ENCODE results near the gene WFDC2. TPM values are rescaled to one million over a fixed set of nuclear protein-coding genes. Genes with fewer than 3 reads are reported as not detected.

WFDC2 gene
- total and polyA plus RNA-seq, 2 donors (not counting 3 experiments of a cell fraction or from before 2014, with no cell fraction given): not detected

DNA sequence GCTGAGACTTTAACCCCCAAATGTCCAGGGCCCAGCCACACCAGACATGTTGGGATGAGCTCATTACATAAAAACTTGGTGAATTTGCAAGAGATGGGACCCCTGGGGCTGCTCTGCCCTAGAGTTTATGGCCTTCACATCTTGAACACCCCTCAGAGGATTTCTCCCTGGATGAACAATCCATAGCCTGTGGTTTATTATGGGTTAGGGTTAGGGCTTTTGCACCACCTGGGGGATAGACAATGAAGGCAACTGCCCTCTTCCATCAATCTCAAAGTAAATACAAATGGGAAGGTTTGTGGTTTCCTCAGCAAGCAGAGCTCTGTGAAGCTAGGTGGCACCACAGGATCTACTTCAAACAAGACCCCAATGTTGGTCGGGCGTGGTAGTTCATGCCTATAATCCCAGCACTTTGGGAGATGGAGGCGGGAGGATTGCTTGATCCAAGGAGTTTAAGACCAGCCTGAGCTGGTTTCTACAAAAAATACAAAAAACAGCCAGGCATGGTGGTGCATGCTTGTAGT, 28.5 kb downstream of the WFDC2 start:
- Histone ChIP-seq H3K9me1 (replicated peaks; ENCODE audit: control insufficient read depth, extremely low read depth, insufficient read depth, low read length) (no peaks in the 10 kb centered on the region), H3K27ac (ENCODE audit: insufficient read depth, low read depth, low read length) (no peak overlapping the region), H3K4me2 (ENCODE audit: insufficient read depth, low read length) (no peak overlapping the region), H2AFZ (ENCODE audit: low read depth, low read length) (no peak overlapping the region), H3K36me3 (ENCODE audit: control insufficient read depth in 2 of 2, extremely low read depth in 1 of 2, insufficient read depth in 2 of 2, low read length in 2 of 2) (no peaks in the 10 kb centered on the region), H3K4me1 (ENCODE audit: control insufficient read depth, extremely low read depth, insufficient read depth, low read length) (no peaks in the 10 kb centered on the region), H3K4me3 (replicated peaks in 1 of 3; ENCODE audit: insufficient read depth in 1 of 3, low read depth in 1 of 3, low read length in 3 of 3) (no peak overlapping the region), H3K9me3 (replicated peaks; ENCODE audit: control insufficient read depth, insufficient read depth, low read length) (no peaks in the 10 kb centered on the region), H3K79me2 (ENCODE audit: control insufficient read depth, insufficient read depth, low read length) (no peaks in the 10 kb centered on the region), H3K9ac (replicated peaks; ENCODE audit: extremely low read depth, insufficient read depth, low read length) (no peak overlapping the region), H3K27me3 (ENCODE audit: control insufficient read depth in 2 of 2, insufficient read depth in 2 of 2, low read length in 2 of 2) (peaks cover 3 to 6% of the 10 kb centered on the region in 2 experiments), H4K20me1 (replicated peaks; ENCODE audit: control insufficient read depth, extremely low read depth, insufficient read depth, low read length) (no peaks in the 10 kb centered on the region)
- intact Hi-C loops (cut with micrococcal nuclease) (no loop called here), dilution Hi-C loops (cut with MboI; ENCODE audit: extremely low pct_ligation_motif_present, low sequenced_read_pairs) (no loop called here)
- DNase-seq (ENCODE audit: low read depth, low spot score): no peak
- FAIRE-seq: no peak
- ChIA-PET CTCF (interaction anchor here (1.3 kb wide), 1 partner anchor 48 kb away, joined by 3 read pairs; no protein-coding TSS in a partner anchor), POLR2A (no interaction called here)
- no TSS peak for BruUV-seq (replicated peaks)
- no peak for TF ChIP-seq EZH2 (IDR thresholded peaks at IDR 0.05; ENCODE audit: borderline replicate concordance, low read depth, low read length, severe bottlenecking)
- TF ChIP-seq, protein P1, sequence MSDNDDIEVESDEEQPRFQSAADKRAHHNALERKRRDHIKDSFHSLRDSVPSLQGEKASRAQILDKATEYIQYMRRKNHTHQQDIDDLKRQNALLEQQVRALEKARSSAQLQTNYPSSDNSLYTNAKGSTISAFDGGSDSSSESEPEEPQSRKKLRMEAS (IDR thresholded peaks at IDR 0.05; ENCODE audit: insufficient read depth, insufficient read length): no peak

DNA sequence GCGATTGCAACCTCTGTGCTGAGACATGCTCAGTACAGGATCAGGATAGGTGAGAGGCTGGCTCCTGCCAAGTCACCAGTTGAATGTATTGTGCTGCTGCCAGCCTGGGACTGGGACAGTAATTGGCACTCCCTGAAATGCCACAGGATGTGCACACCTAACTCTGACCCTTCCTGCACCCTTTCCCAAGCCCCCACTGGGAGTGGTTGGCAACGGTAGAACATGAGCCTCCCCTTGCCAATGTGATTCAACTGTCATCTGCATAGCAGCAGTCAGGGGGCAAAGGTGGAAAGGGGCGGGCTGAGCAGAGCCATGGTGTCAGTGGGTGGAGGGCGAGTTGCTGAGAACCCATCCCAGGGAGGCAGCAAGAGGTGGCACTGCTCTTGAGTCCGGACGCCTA, 30.5 kb downstream of the WFDC2 start:
- intact Hi-C loops (cut with micrococcal nuclease): no loop called here
- no peaks in the 10 kb centered on the region for H4K20me1 ChIP-seq (replicated peaks; ENCODE audit: control insufficient read depth, extremely low read depth, insufficient read depth, low read length)
- FAIRE-seq (no peak), DNase-seq (ENCODE audit: low read depth, low spot score) (no peak)
- ChIA-PET POLR2A (no interaction called here), CTCF (no interaction called here)
- no peaks in the 10 kb centered on the region for H3K4me1 ChIP-seq (ENCODE audit: control insufficient read depth, extremely low read depth, insufficient read depth, low read length)
- peaks cover 3 to 6% of the 10 kb centered on the region in 2 experiments for H3K27me3 ChIP-seq (ENCODE audit: control insufficient read depth in 2 of 2, insufficient read depth in 2 of 2, low read length in 2 of 2)
- H3K4me2 ChIP-seq (ENCODE audit: insufficient read depth, low read length): no peak overlapping the region
- dilution Hi-C loops (cut with MboI; ENCODE audit: extremely low pct_ligation_motif_present, low sequenced_read_pairs): no loop called here
- no peaks in the 10 kb centered on the region for H3K9me1 ChIP-seq (replicated peaks; ENCODE audit: control insufficient read depth, extremely low read depth, insufficient read depth, low read length)
- H2AFZ ChIP-seq (ENCODE audit: low read depth, low read length): no peak overlapping the region
- no TSS peak for BruUV-seq (replicated peaks)
- no peaks in the 10 kb centered on the region for H3K79me2 ChIP-seq (ENCODE audit: control insufficient read depth, insufficient read depth, low read length)
- H3K36me3 ChIP-seq (ENCODE audit: control insufficient read depth in 2 of 2, extremely low read depth in 1 of 2, insufficient read depth in 2 of 2, low read length in 2 of 2): no peaks in the 10 kb centered on the region
- H3K9ac ChIP-seq (replicated peaks; ENCODE audit: extremely low read depth, insufficient read depth, low read length): no peak overlapping the region
- H3K4me3 ChIP-seq (replicated peaks in 1 of 3; ENCODE audit: insufficient read depth in 1 of 3, low read depth in 1 of 3, low read length in 3 of 3): no peak overlapping the region
- H3K9me3 ChIP-seq (replicated peaks; ENCODE audit: control insufficient read depth, insufficient read depth, low read length): no peaks in the 10 kb centered on the region
- no peak overlapping the region for H3K27ac ChIP-seq (ENCODE audit: insufficient read depth, low read depth, low read length)
- TF ChIP-seq MYC (IDR thresholded peaks at IDR 0.05; ENCODE audit: low read depth, low read length) (no peak), JUN (IDR thresholded peaks at IDR 0.05; ENCODE audit: borderline replicate concordance, insufficient read depth, insufficient read length, low read depth) (no peak), EZH2 (IDR thresholded peaks at IDR 0.05; ENCODE audit: borderline replicate concordance, low read depth, low read length, severe bottlenecking) (no peak), POLR2A (IDR thresholded peaks at IDR 0.05; ENCODE audit: low read depth, low read length) (no peak), FOS (IDR thresholded peaks at IDR 0.05; ENCODE audit: borderline replicate concordance, insufficient read depth, low read length) (no peak), GATA2 (IDR thresholded peaks at IDR 0.05; ENCODE audit: insufficient read depth, insufficient read length, low read depth, low read length) (no peak)
- TF ChIP-seq, protein P1 (IDR thresholded peaks at IDR 0.05; ENCODE audit: insufficient read depth, insufficient read length): no peak
- TF ChIP-seq, protein P2, sequence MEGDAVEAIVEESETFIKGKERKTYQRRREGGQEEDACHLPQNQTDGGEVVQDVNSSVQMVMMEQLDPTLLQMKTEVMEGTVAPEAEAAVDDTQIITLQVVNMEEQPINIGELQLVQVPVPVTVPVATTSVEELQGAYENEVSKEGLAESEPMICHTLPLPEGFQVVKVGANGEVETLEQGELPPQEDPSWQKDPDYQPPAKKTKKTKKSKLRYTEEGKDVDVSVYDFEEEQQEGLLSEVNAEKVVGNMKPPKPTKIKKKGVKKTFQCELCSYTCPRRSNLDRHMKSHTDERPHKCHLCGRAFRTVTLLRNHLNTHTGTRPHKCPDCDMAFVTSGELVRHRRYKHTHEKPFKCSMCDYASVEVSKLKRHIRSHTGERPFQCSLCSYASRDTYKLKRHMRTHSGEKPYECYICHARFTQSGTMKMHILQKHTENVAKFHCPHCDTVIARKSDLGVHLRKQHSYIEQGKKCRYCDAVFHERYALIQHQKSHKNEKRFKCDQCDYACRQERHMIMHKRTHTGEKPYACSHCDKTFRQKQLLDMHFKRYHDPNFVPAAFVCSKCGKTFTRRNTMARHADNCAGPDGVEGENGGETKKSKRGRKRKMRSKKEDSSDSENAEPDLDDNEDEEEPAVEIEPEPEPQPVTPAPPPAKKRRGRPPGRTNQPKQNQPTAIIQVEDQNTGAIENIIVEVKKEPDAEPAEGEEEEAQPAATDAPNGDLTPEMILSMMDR (IDR thresholded peaks at IDR 0.05; ENCODE audit: extremely low read depth in 1 of 2, insufficient read depth in 1 of 2, low read depth in 1 of 2, low read length in 2 of 2): no peak

All from endothelial cell of umbilical vein (primary cell).